Measurements from ENCODE around the gene OR13C4. TPM values are rescaled to one million over a fixed set of nuclear protein-coding genes. Genes with fewer than 3 reads are reported as not detected.

OR13C4 gene
- not detected in 2 replicates for total RNA-seq
- long read RNA-seq: 0 reads

GRCh38 chr9:104527109-104527508 lies at the start of gene OR13C4:
OR13C4 (minus strand) TSS chr9:104527209; CDS start chr9:104527209, 0 bp downstream.
- peaks cover 11% of the 10 kb centered on the region for H3K27me3 Mint-ChIP-seq (ENCODE audit: unreplicated experiment)
- no peaks in the 10 kb centered on the region for H3K4me1 Mint-ChIP-seq (ENCODE audit: unreplicated experiment)
- TF ChIP-seq, protein P1, sequence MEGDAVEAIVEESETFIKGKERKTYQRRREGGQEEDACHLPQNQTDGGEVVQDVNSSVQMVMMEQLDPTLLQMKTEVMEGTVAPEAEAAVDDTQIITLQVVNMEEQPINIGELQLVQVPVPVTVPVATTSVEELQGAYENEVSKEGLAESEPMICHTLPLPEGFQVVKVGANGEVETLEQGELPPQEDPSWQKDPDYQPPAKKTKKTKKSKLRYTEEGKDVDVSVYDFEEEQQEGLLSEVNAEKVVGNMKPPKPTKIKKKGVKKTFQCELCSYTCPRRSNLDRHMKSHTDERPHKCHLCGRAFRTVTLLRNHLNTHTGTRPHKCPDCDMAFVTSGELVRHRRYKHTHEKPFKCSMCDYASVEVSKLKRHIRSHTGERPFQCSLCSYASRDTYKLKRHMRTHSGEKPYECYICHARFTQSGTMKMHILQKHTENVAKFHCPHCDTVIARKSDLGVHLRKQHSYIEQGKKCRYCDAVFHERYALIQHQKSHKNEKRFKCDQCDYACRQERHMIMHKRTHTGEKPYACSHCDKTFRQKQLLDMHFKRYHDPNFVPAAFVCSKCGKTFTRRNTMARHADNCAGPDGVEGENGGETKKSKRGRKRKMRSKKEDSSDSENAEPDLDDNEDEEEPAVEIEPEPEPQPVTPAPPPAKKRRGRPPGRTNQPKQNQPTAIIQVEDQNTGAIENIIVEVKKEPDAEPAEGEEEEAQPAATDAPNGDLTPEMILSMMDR (IDR thresholded peaks at IDR 0.05): no peak
- H3K9me3 Mint-ChIP-seq (ENCODE audit: unreplicated experiment): no peaks in the 10 kb centered on the region
- H3K4me3 Mint-ChIP-seq (ENCODE audit: unreplicated experiment): no peak within 1 kb of the TSS
- no peaks in the 10 kb centered on the region for H3K36me3 Mint-ChIP-seq (ENCODE audit: unreplicated experiment)
- no peak for DNase-seq (ENCODE audit: extremely low spot score, unreplicated experiment)
- no peak within 1 kb of the TSS for H3K27ac Mint-ChIP-seq (ENCODE audit: unreplicated experiment)

GRCh38 chr9:104575456-104575855 lies 48.4 kb upstream of the OR13C4 start:
- peaks cover 10% of the 10 kb centered on the region for H3K9me3 Mint-ChIP-seq (ENCODE audit: unreplicated experiment)
- H3K36me3 Mint-ChIP-seq (ENCODE audit: unreplicated experiment): no peaks in the 10 kb centered on the region
- DNase-seq (ENCODE audit: extremely low spot score, unreplicated experiment): no peak

DNA sequence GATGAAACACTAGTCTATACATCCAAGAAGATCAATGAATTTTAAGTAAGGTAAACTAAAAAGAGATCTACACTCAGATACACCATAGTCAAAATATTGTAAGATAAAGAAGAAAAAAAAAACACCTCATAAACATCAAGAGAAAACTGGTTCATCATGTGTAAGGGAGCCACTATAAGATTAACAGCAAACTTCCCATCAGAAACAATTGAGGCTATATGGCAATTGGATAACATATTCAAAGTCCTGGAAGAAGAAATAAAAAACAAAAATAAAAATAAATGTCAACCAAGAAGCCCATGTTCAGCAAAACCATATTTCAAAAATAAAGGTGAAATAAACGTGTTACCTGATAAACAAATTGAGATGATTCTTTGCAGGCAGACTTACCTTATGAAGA lies 45.6 kb upstream of the OR13C4 start:
- H3K27ac Mint-ChIP-seq (ENCODE audit: unreplicated experiment): no peak overlapping the region
- peaks cover 10% of the 10 kb centered on the region for H3K9me3 Mint-ChIP-seq (ENCODE audit: unreplicated experiment)
- H3K27me3 Mint-ChIP-seq (ENCODE audit: unreplicated experiment): no peaks in the 10 kb centered on the region
- DNase-seq (ENCODE audit: extremely low spot score, unreplicated experiment): no peak
- no peaks in the 10 kb centered on the region for H3K36me3 Mint-ChIP-seq (ENCODE audit: unreplicated experiment)
- TF ChIP-seq, protein P1 (IDR thresholded peaks at IDR 0.05): no peak
- no peaks in the 10 kb centered on the region for H3K4me1 Mint-ChIP-seq (ENCODE audit: unreplicated experiment)
- no peak overlapping the region for H3K4me3 Mint-ChIP-seq (ENCODE audit: unreplicated experiment)

More at GRCh38 chr9:104575456-104575855, 48.4 kb upstream of the OR13C4 start:
- Mint-ChIP-seq H3K27ac (ENCODE audit: unreplicated experiment) (no peak overlapping the region), H3K4me3 (ENCODE audit: unreplicated experiment) (no peak overlapping the region), H3K4me1 (ENCODE audit: unreplicated experiment) (no peaks in the 10 kb centered on the region), H3K27me3 (ENCODE audit: unreplicated experiment) (peaks cover 5% of the 10 kb centered on the region)
- TF ChIP-seq, protein P1 (IDR thresholded peaks at IDR 0.05): no peak

GRCh38 chr9:104568868-104569267 lies 41.9 kb upstream of the OR13C4 start, which contains the start of gene OR13C8:
OR13C8 (plus strand) TSS chr9:104569168; CDS start chr9:104569168, 0 bp downstream.
- TF ChIP-seq, protein P1 (IDR thresholded peaks at IDR 0.05): no peak
- Mint-ChIP-seq H3K27ac (ENCODE audit: unreplicated experiment) (no peak within 1 kb of the TSS), H3K9me3 (ENCODE audit: unreplicated experiment) (peaks cover 10% of the 10 kb centered on the region), H3K4me3 (ENCODE audit: unreplicated experiment) (no peak within 1 kb of the TSS), H3K27me3 (ENCODE audit: unreplicated experiment) (peaks cover 4% of the 10 kb centered on the region), H3K4me1 (ENCODE audit: unreplicated experiment) (no peaks in the 10 kb centered on the region), H3K36me3 (ENCODE audit: unreplicated experiment) (no peaks in the 10 kb centered on the region)
- DNase-seq (ENCODE audit: extremely low spot score, unreplicated experiment): no peak

DNA sequence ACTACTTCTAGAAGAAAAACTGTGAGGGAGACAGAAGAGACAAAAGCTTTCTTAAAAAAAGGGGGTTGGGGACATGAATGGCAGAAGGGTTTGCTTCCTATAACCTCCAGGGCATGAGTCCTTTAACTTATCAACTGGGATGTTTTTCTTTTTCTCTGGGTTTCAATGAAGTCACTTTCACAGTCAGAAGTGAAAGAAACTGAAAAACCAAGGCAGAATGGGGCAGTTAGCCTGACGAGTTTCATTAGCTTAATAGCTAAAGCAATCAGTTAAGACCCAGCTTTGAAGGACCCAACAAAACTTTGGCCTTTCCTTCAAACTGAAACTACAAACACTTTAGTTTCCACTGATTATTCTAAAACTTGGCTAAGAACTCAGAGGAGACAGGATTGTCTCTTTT lies 37.3 kb upstream of the OR13C4 start:
- Mint-ChIP-seq H3K36me3 (ENCODE audit: unreplicated experiment) (no peaks in the 10 kb centered on the region), H3K9me3 (ENCODE audit: unreplicated experiment) (peaks cover under 1% of the 10 kb centered on the region), H3K27ac (ENCODE audit: unreplicated experiment) (no peak overlapping the region), H3K4me3 (ENCODE audit: unreplicated experiment) (no peak overlapping the region), H3K27me3 (ENCODE audit: unreplicated experiment) (peaks cover 9% of the 10 kb centered on the region), H3K4me1 (ENCODE audit: unreplicated experiment) (no peaks in the 10 kb centered on the region)
- TF ChIP-seq, protein P1 (IDR thresholded peaks at IDR 0.05): no peak
- DNase-seq (ENCODE audit: extremely low spot score, unreplicated experiment): no peak
